ENCODE results near the gene DHRS12.

GRCh38 chr13:51829568-51829899 lies 25.6 kb upstream of the DHRS12 start:
- TF ChIP-seq CTCF (conservative IDR thresholded peaks at IDR 0.05) = no peak
- no peak for TF ChIP-seq EZH2 (IDR thresholded peaks at IDR 0.05; ENCODE audit: low read depth)

Measured in PC-9 (cell line).